HG03097 (cell line): Measurements from ENCODE around the gene ERI2.
"Not testable (repeated sequence)": the region's sequence is repeated elsewhere in the genome, so short reads cannot be mapped to it uniquely, and the experiment has no call there.

Experiments
- ATAC-seq: cut with Tn5 transposase; IDR thresholded peaks from one replicate; pipeline ENCODE4 v1.9.1; 2021; ENCODE audit not compliant: unreplicated experiment, low FRiP score

ERI2 gene

DNA sequence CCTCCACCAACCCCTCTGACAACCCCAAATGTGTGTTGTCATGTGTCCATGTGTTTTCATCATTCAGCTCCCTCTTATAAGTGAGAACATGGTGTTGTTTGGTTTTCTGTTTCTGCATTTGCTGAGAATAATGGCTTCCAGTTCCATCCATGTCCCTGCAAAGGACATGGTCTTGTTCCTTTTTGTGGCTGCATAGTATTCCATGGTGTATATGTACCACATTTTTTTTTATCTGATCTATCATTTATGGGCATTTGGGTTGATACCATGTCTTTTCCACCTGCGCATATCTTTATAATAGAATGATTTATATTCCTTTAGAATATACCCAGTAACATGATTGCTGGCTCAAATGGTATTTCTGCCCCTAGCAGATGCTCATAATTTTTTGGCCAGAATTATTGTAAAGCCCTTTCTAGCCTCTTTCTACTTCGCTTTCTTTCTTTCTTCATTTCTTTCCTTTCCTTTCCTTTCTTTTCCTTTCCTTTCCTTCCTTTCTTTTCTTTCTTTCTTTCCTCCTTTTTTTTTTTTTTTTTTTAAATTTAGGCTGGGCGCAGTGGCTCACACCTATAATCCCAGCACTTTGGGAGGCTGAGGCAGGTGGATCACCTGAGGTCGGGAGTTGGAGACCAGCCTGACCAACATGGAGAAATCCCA, 12.8 kb upstream of the ERI2 start:
- no peak for ATAC-seq

DNA sequence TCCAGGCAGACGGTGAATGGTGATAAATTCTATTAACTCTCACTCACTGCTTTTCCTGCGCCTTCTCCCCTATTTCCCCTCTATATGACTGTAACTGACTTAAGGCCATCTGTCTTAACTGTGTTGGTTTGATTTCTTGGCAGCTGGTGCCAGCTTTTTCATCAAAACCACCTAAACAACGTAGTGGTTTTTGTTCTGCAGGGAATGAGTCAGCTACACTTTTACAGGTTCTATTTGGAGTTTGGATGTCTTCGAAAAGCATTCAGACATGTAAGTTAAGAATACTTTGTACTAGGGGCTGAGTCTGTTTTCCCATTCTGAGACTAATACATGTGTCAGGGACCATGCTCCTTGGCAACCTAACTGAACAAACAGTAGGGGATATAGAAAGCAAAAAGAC, 8.5 kb upstream of the ERI2 start:
- no peak for ATAC-seq

DNA sequence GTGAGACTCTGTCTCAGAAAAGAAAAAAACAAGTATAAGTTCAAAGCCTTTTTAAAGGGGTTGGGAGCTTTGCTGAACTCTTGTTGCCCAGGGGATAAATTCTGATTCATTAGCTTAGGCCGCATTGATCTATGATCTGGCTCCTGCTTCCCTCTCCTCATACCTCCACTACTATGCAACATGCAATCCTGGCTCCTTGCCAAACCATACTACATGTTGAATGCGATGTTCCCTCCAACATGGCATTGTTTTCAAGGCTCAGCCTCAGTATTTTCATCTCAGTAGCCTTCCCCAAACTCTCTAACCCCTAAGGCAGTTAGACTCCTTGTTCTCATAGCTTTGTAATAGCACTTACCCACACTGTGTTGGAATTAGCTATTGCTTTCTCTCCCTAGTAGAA, 6.2 kb upstream of the ERI2 start:
- ATAC-seq, result no peak

DNA sequence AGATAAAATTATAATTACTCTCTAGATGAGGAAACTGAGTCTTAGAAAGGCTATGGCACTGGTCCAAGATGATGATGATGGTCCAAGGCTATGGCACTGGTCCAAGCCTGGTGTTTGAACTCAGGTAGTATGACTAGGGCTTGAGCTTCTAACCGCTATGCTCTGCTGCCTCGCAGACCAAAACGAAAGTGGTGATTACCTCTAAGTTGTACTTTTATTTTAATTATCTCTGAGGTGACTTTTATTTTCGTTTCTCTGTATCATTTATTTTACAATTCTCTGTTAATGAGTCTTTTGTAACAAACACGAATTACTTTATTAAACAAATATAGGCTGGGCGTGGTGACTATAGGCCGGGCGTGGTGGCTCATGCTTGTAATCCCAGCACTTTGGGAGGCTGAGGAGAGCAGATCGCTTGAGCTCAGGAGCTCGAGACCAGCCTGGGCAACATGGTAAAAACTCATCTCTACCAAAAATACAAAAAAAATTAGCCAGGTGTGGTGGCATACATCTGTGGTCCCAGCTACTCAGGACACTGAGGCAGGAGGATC, 5.7 kb upstream of the ERI2 start:
- no peak for ATAC-seq

DNA sequence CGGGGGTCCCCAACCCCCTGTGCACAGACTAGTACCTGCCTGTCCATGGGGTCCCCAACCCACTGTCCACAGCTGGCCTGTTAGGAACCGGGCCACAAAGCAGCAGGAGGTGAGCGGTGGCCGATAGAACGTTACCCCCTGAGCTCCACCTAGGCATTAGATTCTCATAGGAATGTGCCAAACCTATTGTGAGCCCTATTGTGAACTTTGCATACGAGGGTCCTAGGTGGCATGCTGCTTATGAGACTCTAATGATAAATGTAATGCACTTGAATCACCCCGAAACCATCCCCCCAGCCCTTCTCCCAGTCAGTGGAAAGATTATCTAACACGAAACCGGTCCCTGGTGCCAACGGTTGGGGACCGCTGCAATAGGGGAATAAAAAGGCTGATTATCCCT, 1.6 kb upstream of the ERI2 start:
- ATAC-seq, result no peak

DNA sequence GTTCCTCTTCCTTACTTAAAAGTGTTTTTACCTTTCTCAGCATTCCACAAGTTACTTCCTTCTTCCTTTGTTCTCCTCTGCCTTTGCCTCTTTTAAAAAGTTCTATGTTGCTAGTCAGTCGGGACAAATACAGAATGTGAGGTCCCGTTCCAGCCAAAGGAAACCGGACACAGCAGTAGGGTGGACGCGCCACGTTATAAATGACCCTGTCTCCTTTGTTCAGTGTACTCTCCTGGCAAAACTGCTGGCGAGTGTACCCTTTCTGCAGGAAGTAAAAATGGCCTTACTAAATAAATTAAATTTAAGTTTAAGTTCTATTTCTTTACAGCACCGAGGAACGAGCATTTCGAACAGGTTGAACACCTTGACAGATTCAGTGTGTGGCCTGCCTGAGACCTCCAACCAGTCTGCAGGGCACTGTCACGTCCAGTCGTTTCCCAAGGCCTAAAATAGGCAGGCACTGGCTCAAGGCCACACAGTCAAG, 546 bp downstream of the ERI2 start:
- ATAC-seq, result not testable (repeated sequence)

DNA sequence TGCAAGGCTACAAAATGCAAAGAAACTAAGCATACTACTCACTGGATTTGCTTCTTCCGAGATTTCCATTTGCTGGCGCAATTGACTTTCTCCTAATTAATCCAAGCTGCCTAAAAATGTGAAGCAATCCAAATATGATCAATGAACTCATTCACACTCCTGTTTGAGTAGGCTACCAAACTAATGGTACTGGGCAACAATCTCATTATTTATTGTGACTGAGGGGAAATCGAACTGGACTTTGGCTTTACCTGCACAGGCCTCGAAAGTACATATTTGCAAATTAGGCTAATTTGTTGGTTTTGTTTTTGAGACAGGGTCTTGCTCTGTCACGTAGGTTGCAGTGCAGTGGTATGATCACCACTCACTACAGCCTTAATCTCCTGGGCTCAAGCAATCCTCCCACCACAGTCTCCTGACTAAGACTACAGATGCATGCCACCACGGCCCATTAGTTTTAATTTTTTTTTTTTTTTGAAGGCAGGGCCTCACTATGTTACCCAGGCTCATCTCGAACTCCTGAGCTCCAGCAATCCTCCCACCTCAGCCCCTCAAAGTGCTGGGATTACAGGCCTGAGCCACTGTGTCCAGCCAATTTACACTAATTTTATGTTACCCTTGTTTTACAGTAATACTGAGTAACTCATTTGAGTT, 2.6 kb downstream of the ERI2 start:
- no peak for ATAC-seq

DNA sequence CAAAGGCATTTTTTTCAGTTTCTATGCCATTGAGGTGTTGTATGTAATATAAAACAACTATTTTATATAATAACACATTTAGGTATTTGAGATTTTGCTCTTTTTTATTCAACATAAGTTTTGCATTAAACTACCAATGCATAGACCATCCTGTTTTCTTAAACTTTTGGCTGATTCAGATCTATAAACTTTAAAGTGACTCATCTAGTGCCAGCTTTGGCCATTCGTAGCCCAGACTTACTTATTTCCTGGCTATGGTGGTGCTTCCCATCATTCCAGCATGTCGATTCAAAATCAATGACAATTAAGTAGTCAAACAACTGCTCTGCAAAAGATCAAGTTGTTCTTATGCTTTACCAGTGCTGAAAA, 3.1 kb downstream of the ERI2 start:
- ATAC-seq, result no peak

DNA sequence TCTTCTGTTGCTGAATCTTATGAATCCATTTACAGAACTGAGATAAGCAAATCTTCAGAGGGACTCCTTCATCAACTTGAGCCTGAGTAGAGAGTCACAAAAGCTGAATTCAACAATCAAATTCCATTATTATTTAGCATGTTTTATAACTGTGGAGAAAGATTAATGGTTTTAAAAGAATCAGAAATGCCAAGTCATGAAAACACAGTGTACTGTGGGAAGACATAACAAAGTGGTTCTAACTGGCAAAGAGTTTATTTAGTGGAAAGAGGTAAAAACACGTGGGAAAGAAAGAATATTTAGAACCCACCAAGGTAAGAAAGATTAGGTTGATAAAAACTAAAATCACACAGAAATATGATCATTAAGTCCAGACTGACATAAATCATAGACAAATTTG, 5.0 kb downstream of the ERI2 start:
- no peak for ATAC-seq

DNA sequence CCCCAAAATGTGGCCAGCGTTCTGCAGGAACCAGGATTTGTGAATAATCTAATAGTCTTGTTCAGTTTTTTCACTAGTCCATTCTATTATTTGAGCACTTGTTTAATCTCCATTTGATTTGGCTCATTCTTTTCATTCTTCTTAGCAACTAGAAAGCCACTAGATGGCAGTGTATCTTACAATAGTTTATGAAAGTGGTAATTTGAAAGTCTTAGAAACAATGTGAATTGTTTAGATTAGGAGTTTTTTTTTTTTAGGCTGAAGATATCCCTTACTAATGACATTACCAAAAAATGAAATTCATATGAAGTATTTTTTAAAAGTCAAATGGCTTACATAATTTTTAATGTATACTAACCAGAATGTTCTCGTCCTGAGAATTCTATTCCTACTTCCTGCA, 6.7 kb downstream of the ERI2 start:
- no peak for ATAC-seq

DNA sequence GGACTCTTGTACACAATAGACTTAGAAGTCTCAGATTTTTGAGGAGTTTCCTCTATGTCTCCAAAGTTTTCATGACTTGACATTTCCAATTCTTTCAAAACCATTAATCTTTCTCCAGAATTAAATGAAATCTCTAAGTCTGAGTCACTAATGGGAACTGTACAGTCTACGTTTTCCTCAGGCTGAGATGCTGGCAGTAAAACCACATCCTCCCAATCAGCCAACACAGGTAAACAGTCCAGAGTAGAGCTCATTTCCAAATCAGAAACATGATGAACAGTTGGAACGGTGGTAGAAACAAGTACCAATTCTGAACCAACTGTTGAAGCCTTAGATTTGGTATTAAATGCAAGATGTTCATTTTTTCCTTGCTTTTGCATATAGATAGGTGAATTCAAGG, 7.9 kb downstream of the ERI2 start:
- no peak for ATAC-seq

DNA sequence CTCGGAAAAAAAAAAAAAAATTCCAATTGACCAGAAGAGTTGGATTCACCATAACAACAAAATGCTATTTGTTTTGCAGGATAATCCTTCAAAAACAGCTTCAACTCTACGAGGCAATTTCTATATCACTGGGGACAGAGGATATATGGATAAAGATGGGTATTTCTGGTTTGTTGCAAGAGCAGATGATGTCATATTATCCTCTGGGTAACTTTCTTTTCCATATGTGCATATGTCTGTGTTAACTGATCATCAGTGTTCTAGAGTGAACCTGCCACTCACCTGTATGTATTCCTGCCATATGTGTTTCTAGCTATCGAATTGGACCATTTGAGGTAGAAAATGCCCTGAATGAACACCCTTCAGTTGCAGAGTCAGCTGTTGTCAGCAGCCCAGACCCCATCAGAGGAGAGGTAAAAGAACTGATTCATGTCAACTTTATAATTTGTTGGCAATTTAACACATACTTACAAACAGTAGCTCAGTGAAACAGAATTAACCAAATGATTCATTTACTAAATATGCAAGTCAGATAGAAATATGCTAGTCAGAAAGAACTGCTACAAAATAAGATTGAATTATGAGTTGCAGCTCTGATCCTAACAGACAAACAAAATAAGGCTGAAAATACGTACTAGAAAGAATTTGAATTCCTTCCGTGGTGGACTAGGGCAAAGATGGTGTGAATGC, 14.2 kb downstream of the ERI2 start:
- no peak for ATAC-seq

DNA sequence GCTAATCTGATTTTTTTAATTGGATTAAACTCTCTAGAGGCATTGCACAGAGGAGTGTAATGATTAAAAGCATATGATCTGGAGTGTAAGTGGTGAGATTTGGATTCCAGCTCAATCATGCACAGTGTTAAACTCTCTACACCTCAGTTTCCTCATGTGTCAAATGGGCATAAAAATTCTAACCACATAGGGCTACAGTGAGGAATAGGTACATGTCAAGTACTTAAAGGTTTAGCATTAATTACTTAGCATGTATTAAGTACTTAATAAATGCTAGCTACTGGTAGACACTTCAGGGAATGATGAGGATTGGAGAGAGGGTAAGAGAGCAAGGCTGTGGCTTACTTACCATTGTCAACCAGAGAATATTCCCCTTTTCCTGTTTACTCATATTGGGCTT, 17.1 kb downstream of the ERI2 start:
- no peak for ATAC-seq

DNA sequence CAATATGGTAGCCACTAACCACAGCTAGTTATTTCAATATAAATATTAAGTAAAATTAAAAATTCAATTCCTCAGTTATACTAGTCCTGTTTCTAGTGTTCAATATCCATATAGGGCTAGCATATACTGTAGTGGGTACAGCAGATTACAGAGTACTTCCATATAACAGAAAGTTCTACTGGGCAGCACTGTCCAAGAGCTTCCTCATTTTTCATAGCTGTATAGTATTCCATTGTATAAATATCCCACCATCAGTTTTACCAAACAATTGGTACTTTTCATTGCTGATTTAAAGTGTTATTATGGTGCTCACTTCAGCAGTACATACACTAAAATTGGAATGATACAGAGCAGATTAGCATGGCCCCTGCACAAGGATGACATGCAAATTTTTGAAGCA, 22.1 kb downstream of the ERI2 start:
- no peak for ATAC-seq

DNA sequence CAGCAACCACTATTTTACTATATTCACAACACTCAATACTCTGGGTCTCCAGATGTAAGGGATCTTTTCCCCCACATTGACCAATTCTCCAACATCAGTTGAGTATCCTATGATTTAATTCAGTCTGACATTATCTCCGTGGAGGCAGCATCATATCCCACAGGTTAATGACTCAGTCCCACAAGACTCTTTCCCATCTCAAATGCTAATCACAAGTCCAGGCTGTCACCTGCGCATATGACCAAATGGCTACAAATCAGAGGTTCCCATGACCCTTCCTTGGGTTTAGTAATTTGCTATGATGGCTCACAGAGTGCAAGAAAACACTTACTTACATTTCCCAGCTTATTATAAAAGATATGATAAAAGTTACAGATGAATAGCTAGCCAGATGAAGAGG, 23.8 kb downstream of the ERI2 start:
- ATAC-seq, result no peak

DNA sequence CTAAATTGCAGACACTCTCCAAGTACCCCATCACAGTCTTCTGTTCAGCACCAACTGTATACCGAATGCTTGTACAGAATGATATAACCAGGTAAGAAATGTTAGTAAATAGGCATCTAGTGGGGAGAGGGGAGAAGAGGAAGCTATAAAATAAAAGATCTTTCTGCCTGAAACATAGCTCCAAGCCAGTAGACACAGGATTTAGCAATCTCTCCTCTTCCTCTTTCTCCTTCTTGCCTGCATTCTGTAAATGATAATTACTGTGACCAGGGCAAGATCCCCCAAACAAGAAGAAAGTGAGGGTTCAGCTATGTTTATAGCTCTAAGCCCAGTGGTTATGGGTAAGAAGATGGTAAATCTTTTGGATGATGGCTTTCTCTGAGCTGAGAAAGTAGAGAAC, 24.6 kb downstream of the ERI2 start:
- no peak for ATAC-seq

DNA sequence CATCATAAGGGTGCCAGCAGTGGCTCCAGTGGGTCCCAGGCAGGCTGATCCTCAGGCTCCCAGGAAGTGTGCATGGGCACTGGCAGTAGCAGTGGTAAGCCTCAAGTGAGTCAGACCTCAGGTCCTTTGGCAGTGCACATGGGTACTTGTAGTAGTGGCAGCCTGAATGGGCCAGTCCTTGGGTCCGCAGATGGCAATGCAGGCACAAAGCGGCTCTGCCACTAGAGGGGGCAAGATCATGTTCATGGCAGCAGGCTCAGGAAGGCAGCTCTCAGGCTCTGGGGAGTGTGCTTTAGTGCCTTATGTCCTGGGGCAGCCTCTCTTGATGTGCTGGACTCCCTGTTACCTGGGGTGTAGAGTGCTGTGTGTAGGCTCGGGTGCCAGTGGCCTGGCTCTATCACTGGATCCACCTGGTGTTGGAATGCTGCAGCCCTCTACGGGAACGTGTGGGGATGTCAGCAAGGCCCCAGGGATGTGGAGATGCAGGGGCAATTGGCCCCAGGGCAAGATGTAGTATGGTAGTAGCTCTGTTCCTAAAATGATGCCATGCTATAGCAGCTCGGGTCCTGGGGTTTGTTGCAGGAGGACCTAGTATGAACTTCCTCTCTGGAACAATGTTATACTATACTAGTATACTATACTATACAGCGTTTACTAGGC, 31.4 kb downstream of the ERI2 start:
- ATAC-seq, result no peak

DNA sequence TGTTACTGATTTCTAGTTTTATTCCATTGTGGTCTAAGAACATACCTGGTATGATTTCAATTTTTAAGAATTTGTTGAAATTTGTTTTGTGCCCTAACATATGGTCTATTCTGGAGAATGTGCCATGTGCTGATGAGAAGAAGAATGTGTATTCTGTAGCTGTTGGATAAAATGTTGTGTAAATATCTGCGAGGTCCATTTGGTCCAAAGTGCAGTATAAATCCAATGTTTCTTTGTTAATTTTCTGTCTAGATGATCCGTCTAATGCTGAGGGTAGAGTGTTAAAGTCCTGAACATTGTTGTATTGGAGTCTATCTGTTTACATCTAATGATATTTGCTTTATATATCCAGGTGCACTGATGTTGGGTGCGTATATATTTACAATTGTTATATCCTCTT, 32.6 kb downstream of the ERI2 start:
- no peak for ATAC-seq

DNA sequence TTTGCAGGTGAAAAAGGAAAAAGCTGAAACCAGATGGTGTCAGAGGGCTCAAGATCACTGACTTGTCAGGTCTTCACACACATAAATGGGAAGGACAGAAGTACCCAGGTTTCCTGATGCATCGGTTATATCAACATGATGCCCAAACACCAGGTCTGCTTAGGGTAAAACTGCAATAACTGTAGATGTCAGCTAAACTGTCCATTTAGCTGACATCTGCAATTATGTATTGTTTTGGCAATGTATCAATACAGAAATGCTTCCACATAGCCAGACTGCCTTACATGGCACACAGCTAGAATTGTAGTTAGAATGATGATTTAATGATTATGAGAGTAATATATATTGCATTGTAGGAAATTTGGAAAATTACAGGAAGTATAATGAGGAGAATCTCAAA, 37.5 kb downstream of the ERI2 start:
- no peak for ATAC-seq

DNA sequence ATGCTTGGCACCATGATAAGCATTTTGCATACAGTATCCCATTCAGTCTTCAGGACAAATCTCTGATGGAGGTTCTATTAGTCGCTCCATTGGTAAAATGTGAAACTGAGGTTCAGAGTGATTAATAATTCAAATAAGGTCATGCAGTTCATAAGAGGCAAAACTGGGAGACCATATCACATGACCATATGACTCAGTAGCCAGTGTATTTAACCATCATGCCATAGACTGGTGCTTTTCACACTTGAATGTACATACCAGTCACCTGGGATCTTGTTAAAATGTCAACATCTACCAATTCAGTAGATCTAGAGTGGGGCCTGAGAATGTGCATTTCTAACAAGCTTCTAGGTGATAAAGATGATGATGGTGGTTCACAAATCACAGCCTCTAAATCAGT, 38.2 kb downstream of the ERI2 start:
- no peak for ATAC-seq

DNA sequence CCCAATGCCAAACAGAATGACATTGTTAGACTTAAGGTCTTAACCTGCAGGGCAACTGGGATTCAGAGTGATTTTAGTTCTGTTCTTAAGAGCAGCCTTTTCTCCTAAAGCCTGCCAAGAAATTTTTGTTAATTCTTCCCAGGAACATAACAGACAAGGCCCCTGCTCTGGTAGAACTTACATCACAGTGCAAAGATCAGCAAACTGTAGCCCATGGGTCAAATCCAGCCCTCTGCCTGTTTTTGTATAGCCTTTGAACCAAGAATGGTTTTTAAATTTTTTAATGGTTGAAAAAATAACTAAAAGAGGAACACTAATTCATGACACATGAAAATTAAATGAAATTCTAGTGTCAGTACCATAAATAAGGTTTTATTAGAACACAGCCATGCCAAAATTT, 38.7 kb downstream of the ERI2 start:
- no peak for ATAC-seq
